ENCODE results near the gene ORM1. TPM values are rescaled to one million over a fixed set of nuclear protein-coding genes. Genes with fewer than 3 reads are reported as not detected.

The ORM1 gene
- total and polyA plus RNA-seq, 12 donors = 2.9 to 26.0 (median 5.1) TPM; not detected in 1

DNA sequence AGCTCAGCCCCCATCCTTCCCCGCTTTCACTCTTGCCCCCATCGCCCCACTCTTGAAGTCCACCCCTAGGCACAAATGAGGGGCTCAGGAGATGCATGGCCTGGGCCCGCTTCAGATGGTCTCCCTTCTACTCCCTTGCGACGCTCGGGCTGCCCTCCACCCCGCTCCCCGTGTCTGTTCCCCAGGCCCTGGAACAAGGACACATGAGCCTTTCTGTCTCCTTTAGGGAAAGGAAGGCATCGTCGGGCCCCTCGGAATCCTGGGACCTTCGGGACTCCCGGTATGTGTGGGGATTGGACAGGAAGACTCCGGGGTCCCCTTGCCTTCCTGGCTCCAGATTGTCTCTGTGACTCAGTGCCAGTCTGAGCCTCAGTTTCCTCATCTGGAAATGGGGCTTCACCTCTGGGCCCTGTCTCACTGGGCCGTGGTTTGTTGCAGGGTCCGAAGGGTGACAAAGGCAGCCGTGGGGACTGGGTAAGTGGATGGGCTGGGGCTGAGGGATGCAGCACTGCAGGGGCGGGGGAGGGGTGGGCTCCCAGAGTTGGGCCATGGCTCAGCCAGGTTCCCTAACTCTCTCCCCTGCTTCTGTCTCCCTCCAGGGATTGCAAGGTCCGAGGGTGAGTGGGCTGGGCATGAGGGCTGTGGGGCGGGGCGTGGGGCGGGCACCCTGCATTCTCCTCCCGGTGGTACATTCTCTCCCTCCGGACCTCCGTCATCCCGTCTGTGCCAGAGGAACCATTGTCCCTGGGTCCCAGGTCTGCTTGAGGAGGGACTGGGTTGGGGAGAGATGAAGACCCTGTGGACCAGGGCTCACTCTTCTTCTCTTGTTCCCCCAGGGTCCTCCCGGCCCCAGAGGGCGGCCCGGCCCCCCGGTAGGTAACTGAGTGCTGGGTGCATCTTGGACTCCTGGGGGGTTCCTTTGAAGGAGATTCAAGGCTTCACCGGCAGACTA is 21.8 kb upstream of the ORM1 start:
- intact Hi-C loops (cut with DNase I) = no loop called here
- 91 to 94% (median 93%) methylated on average over 14 to 31 of the region's 31 CpGs for WGBS, 4 donors
- peak in 4 of 7 donors; percentile 7 to 35 (median 11) for DNase-seq
- Histone ChIP-seq H3K27me3 (no peaks in the 10 kb centered on the region), H3K9me3 (replicated peaks in 1 of 3) (no peaks in the 10 kb centered on the region), H3K27ac (no peak overlapping the region), H3K4me1 (replicated peaks in 1 of 2) (no peaks in the 10 kb centered on the region), H3K4me3 (no peak overlapping the region), H3K36me3 (replicated peaks in 1 of 2) (peaks cover 0 to 8% of the 10 kb centered on the region in 2 donors)
- TF ChIP-seq, protein P1, sequence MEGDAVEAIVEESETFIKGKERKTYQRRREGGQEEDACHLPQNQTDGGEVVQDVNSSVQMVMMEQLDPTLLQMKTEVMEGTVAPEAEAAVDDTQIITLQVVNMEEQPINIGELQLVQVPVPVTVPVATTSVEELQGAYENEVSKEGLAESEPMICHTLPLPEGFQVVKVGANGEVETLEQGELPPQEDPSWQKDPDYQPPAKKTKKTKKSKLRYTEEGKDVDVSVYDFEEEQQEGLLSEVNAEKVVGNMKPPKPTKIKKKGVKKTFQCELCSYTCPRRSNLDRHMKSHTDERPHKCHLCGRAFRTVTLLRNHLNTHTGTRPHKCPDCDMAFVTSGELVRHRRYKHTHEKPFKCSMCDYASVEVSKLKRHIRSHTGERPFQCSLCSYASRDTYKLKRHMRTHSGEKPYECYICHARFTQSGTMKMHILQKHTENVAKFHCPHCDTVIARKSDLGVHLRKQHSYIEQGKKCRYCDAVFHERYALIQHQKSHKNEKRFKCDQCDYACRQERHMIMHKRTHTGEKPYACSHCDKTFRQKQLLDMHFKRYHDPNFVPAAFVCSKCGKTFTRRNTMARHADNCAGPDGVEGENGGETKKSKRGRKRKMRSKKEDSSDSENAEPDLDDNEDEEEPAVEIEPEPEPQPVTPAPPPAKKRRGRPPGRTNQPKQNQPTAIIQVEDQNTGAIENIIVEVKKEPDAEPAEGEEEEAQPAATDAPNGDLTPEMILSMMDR (IDR thresholded peaks at IDR 0.05) = no peak
- TF ChIP-seq POLR2A (IDR thresholded peaks at IDR 0.05) = no peak

DNA sequence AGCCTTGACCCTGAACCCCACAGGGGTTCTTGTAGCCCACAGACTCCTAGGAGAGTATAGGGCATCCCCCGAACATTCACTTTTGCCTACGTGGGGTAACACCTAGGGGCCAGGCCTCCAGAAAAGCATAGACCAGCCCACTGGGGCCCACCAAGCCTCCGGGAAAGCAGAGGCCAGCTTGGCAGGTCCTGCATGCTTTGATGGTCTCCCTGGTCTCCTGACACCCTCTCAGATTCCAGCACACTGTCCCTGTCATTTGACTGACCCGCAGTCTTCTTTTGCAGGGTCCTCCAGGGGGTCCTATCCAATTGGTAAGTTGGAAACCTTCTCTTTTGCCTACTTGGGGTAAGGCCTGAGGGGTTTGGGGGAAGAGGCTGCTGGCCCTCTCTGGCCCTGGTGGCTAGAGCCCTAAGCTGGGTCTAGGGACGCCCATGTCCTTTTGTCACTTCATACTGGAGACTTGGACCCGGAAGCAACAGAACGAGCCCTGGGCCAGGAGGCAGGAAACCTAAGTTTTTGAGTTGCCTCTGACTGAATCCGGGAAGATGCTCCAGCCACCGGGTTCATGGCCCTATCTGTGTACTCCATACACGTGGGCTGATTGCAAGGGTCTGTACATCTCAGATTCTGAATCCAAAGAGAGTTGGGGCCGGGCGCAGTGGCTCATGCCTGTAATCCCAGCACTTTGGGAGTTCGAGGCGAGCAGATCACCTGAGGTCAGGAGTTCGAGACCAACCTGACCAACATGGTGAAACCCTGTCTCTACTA is 20.9 kb upstream of the ORM1 start:
- H3K4me1 ChIP-seq (replicated peaks in 1 of 2) = no peaks in the 10 kb centered on the region
- H3K4me3 ChIP-seq = no peak overlapping the region
- DNase-seq = peak in 4 of 7 donors; percentile 6 to 35 (median 12)
- 83 to 94% (median 87%) methylated on average over 11 to 15 of the region's 15 CpGs for WGBS, 4 donors
- H3K27me3 ChIP-seq = no peaks in the 10 kb centered on the region
- intact Hi-C loops (cut with DNase I) = no loop called here
- no peak overlapping the region for H3K27ac ChIP-seq
- H3K36me3 ChIP-seq (replicated peaks in 1 of 2) = peaks cover 0 to 5% of the 10 kb centered on the region in 2 donors
- H3K9me3 ChIP-seq (replicated peaks in 1 of 3) = no peaks in the 10 kb centered on the region
- TF ChIP-seq POLR2A (IDR thresholded peaks at IDR 0.05) = no peak
- TF ChIP-seq, protein P1 (IDR thresholded peaks at IDR 0.05) = no peak

DNA sequence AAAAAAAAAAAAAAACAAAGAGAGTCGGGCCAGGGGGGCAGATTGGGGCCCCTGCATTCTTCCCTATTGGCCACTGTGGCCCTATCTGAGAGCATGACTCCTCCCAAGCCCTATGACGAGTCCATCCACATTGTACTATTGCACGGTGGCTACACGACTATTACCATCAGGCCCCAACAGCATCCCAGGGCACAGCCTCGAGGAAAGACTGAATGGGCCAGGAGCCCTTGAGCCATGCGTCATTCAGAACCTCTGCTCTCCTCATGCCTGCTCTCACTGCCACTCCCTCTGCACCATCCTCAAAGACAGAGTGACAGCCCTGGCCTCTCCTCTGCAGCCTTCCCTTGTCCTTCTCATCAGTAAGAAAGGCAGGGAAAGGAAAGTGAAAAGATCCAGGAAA is 20.2 kb upstream of the ORM1 start:
- H3K9me3 ChIP-seq (replicated peaks in 1 of 3) = no peaks in the 10 kb centered on the region
- no peak for TF ChIP-seq POLR2A (IDR thresholded peaks at IDR 0.05)
- H3K36me3 ChIP-seq (replicated peaks in 1 of 2) = peaks cover 0 to 5% of the 10 kb centered on the region in 2 donors
- 66 to 79% (median 77%) methylated on average over 6 of the region's 6 CpGs for WGBS, 4 donors
- intact Hi-C loops (cut with DNase I) = no loop called here
- H3K27me3 ChIP-seq = no peaks in the 10 kb centered on the region
- peak in 5 of 7 donors; percentile 6 to 38 (median 8) for DNase-seq
- no peaks in the 10 kb centered on the region for H3K4me1 ChIP-seq (replicated peaks in 1 of 2)
- H3K27ac ChIP-seq = no peak overlapping the region
- no peak overlapping the region for H3K4me3 ChIP-seq

DNA sequence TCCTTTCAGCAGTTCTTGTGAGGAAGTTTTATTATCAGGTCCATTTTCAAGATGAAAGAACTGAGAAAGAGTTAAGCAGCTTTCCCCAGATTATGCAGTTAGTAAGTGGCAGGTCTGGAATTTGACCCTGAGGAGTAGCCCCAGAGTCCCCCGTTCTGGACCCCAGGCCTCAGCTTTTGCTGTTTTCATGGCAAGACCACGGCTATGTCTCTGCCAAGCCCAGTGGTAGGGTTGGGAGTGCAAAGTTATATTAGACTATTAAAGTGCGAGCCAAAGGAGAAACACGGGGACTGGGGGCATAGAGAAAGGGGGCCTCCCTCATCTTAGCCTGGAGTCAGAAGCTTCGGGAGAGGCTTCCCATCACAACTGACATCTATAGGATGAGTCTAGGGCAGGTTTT is 19.3 kb upstream of the ORM1 start:
- Histone ChIP-seq H3K4me3 (no peak overlapping the region), H3K27me3 (no peaks in the 10 kb centered on the region), H3K27ac (no peak overlapping the region), H3K9me3 (replicated peaks in 1 of 3) (no peaks in the 10 kb centered on the region), H3K4me1 (replicated peaks in 1 of 2) (no peaks in the 10 kb centered on the region), H3K36me3 (replicated peaks in 1 of 2) (peaks cover 0 to 5% of the 10 kb centered on the region in 2 donors)
- intact Hi-C loops (cut with DNase I) = no loop called here
- no peak for TF ChIP-seq POLR2A (IDR thresholded peaks at IDR 0.05)
- TF ChIP-seq, protein P1 (IDR thresholded peaks at IDR 0.05) = no peak
- 74 to 84% (median 79%) methylated on average over 5 of the region's 5 CpGs for WGBS, 4 donors
- peak in 5 of 7 donors; percentile 1 to 28 (median 4) for DNase-seq

Measured in adrenal gland (tissue), 12 donors.